Left ventricle myocardium inferior (tissue), 1 donor: Measurements from ENCODE around the gene PTPN13. TPM values are rescaled to one million over a fixed set of nuclear protein-coding genes. Genes with fewer than 3 reads are reported as not detected.

ENCODE experiments used
- DNase-seq: peaks from one replicate; pipeline ENCODE4 v3.0.0-alpha.2; 2020
- H3K27ac ChIP-seq: fragments of 200-600 bp; replicated peaks from 2 replicates; pipeline ENCODE4 v1.8.0; 2021
- H3K27me3 ChIP-seq: fragments of 200-600 bp; 2 replicates; pipeline ENCODE4 v1.8.0; 2021; ENCODE audit warnings: low read depth
- H3K36me3 ChIP-seq: fragments of 200-600 bp; 2 replicates; pipeline ENCODE4 v1.8.0; 2021
- H3K4me1 ChIP-seq: fragments of 200-600 bp; 2 replicates; pipeline ENCODE4 v1.8.0; 2021
- H3K4me3 ChIP-seq: fragments of 200-600 bp; 2 replicates; pipeline ENCODE4 v1.8.0; 2021; ENCODE audit warnings: mild to moderate bottlenecking, moderate library complexity
- H3K9me3 ChIP-seq: fragments of 200-600 bp; replicated peaks from 2 replicates; pipeline ENCODE4 v1.8.0; 2021
- CTCF ChIP-seq: fragments of 200-600 bp; IDR thresholded peaks from 2 replicates; pipeline ENCODE4 v1.8.0; 2021; ENCODE audit warnings: antibody characterized with exemption, mild to moderate bottlenecking, borderline replicate concordance
- intact Hi-C: fragments of 100-400 bp; cut with micrococcal nuclease; formaldehyde crosslinking; loops from one replicate; pipeline ENCODE4 v1.11.0; 2022
- total RNA-seq: library from RNA; stranded (reverse); fragmentation: NEBNext Ultra II Directional; extraction: Animal tissue kit (Norgen Biotek cat#: 25700); gene quantifications from one replicate; pipeline ENCODE4 v1.2.1, GENCODE V29; 2021
- donor health status: DM: no; HTN: yes; CAD: no; lungs with severe emphysema.

PTPN13 gene
- total RNA-seq, 1 donor from 2014 or later = 3.8 TPM

GRCh38 chr4:86630629-86631028 lies 36.5 kb downstream of the PTPN13 start:
- Histone ChIP-seq H3K36me3 (peaks cover 1% of the 10 kb centered on the region), H3K27me3 (no peaks in the 10 kb centered on the region), H3K4me3 (no peak overlapping the region), H3K27ac (no peak overlapping the region), H3K4me1 (no peaks in the 10 kb centered on the region), H3K9me3 (no peaks in the 10 kb centered on the region)
- TF ChIP-seq CTCF = no peak
- DNase-seq = no peak
- intact Hi-C loops = no loop called here

- Histone ChIP-seq H3K4me1 (no peaks in the 10 kb centered on the region), H3K36me3 (peaks cover 6% of the 10 kb centered on the region), H3K27ac (no peak overlapping the region), H3K27me3 (no peaks in the 10 kb centered on the region), H3K9me3 (no peaks in the 10 kb centered on the region), H3K4me3 (no peak overlapping the region)
- no peak for TF ChIP-seq CTCF
- intact Hi-C loops = no loop called here
- no peak for DNase-seq
Measured at GRCh38 chr4:86631166-86631565, 37.1 kb downstream of the PTPN13 start.

- H3K4me3 ChIP-seq = no peak overlapping the region
- intact Hi-C loops = no loop called here
- no peaks in the 10 kb centered on the region for H3K27me3 ChIP-seq
- H3K36me3 ChIP-seq = peaks cover 8% of the 10 kb centered on the region
- H3K27ac ChIP-seq = no peak overlapping the region
- no peak for DNase-seq
- peaks cover 6% of the 10 kb centered on the region for H3K9me3 ChIP-seq
- TF ChIP-seq CTCF = no peak
- no peaks in the 10 kb centered on the region for H3K4me1 ChIP-seq
Measured at GRCh38 chr4:86633854-86634253, 39.7 kb downstream of the PTPN13 start.

GRCh38 chr4:86640469-86640868 lies 46.4 kb downstream of the PTPN13 start:
- intact Hi-C loops = no loop called here
- Histone ChIP-seq H3K4me3 (no peak overlapping the region), H3K27ac (no peak overlapping the region), H3K27me3 (no peaks in the 10 kb centered on the region), H3K36me3 (peaks cover 8% of the 10 kb centered on the region), H3K4me1 (no peaks in the 10 kb centered on the region), H3K9me3 (peaks cover 6% of the 10 kb centered on the region)
- no peak for DNase-seq
- no peak for TF ChIP-seq CTCF

GRCh38 chr4:86641516-86642090 lies 47.5 kb downstream of the PTPN13 start:
- intact Hi-C loops = no loop called here

More at GRCh38 chr4:86641516-86642090, 47.5 kb downstream of the PTPN13 start:
- H3K36me3 ChIP-seq = no peaks in the 10 kb centered on the region
- no peaks in the 10 kb centered on the region for H3K4me1 ChIP-seq
- DNase-seq = no peak
- H3K4me3 ChIP-seq = no peak overlapping the region
- H3K27ac ChIP-seq = no peak overlapping the region
- no peaks in the 10 kb centered on the region for H3K27me3 ChIP-seq
- peaks cover 6% of the 10 kb centered on the region for H3K9me3 ChIP-seq
- no peak for TF ChIP-seq CTCF
